Heart left ventricle (tissue), 13 donors: Measurements from ENCODE around the gene LAMA5.

Experiments
- CTCF ChIP-seq, 12 donors: fragments of 200-600 bp; sonication (generic) in 4 of 12; IDR thresholded peaks; one replicate each; pipeline versions ENCODE4 v1.5.0 to v1.8.0; 2018 to 2022; ENCODE audit warnings: antibody characterized with exemption in 12 of 12, mild to moderate bottlenecking in 5 of 12
- POLR2A ChIP-seq, 2 donors: fragments of 450-650 bp; IDR thresholded peaks; one replicate each; pipeline ENCODE4 v1.6.1; 2017; ENCODE audit warnings: antibody characterized with exemption in 2 of 2, mild to moderate bottlenecking in 2 of 2, moderate library complexity in 2 of 2
- donor health status: ischemic (EF 13 %, LVEDD 7.1; RV severe dilation, severe dysfunction).
- donor health status: DM: no; HTN: yes; CAD: no.
- donor health status: DM: no; HTN: no; CAD: no.
- donor health status: ischemic (EF 25% LVEDD 6.9; RV normal size, moderate dysfunction).
- donor health status: ischemic (EF 25% LVEDD 5.7; RV mildly dilated, moderate dysfunction).
- donor health status: ischemic (EF 35%, LVEDD 5.7; RV mildly dilated, moderate dysfunction).
- donor health status: nonischemic (EF 11% LVEDD 7.7; RV severe dilation, severe dysfunction).
- donor health status: DM: yes; HTN: yes; CAD: no.
- donor health status: PGD.
- donor health status: ischemic (EF 29% LVEDD 5.4; RV normal size, mild dysfunction).
- donor health status: nonischemic (EF 23%, LVEDD 6.1; RV moderate dilation, normal function).

GRCh38 chr20:62316331-62317166 is 50.6 kb downstream of the LAMA5 start:
- TF ChIP-seq CTCF (IDR thresholded peaks at IDR 0.05): no peak
- no peak for TF ChIP-seq POLR2A (IDR thresholded peaks at IDR 0.05)
